ENCODE data around the gene OSM. TPM values are rescaled to one million over a fixed set of nuclear protein-coding genes. Genes with fewer than 3 reads are reported as not detected.

OSM gene
- total RNA-seq, 1 experiment from 2014 or later: not detected

- H4K20me1 ChIP-seq (ENCODE audit: insufficient read depth): no peaks in the 10 kb centered on the region
- POLR2A ChIA-PET: no interaction called here
- H3K79me2 ChIP-seq (ENCODE audit: insufficient read depth, low read length): peaks cover 6% of the 10 kb centered on the region
- no peak overlapping the region for H3K4me3 ChIP-seq (replicated peaks in 1 of 2; ENCODE audit: low read depth in 1 of 2, low read length in 2 of 2)
- H3K9me2 ChIP-seq (ENCODE audit: insufficient read depth): no peaks in the 10 kb centered on the region
- CTCF ChIA-PET: interaction anchor here (1.9 kb wide), 1 partner anchor 26 kb away, joined by 7 read pairs; no protein-coding TSS in a partner anchor
- no peaks in the 10 kb centered on the region for H3K27me3 ChIP-seq (ENCODE audit: insufficient read depth, low read length)
- H3K4me2 ChIP-seq (ENCODE audit: low read length): no peak overlapping the region
- H3K36me3 ChIP-seq (ENCODE audit: control insufficient read depth in 1 of 2, insufficient read depth in 2 of 2, low read length in 2 of 2): no peaks in the 10 kb centered on the region
- RAD21 ChIA-PET (ENCODE audit: low non-redundant PET in 1 of 2, low total read pairs in 2 of 2, uncharacterized antibody in 2 of 2, unreplicated experiment in 2 of 2): no interaction called here
- DNase-seq (ENCODE audit: low read depth, low spot score) (no peak), ATAC-seq (no peak)
- no peak overlapping the region for H3K9ac ChIP-seq (ENCODE audit: low read length)
- no TSS peak for BruUV-seq (replicated peaks)
- peaks cover 8 to 33% of the 10 kb centered on the region in 2 experiments for H3K4me1 ChIP-seq (ENCODE audit: control insufficient read depth in 1 of 2, insufficient read depth in 2 of 2, low read length in 2 of 2)
- no peak overlapping the region for H2AFZ ChIP-seq (ENCODE audit: low read depth, low read length, poor library complexity, severe bottlenecking)
- no peaks in the 10 kb centered on the region for H3K9me3 ChIP-seq (ENCODE audit: control insufficient read depth in 1 of 2, insufficient read depth in 1 of 2, low read depth in 1 of 2, low read length in 2 of 2)
- H3K27ac ChIP-seq (ENCODE audit: low read depth, low read length): no peak overlapping the region
- intact Hi-C loops (cut with micrococcal nuclease): no loop called here
- TF ChIP-seq ELF1 (IDR thresholded peaks at IDR 0.05; ENCODE audit: borderline replicate concordance, low read depth) (no peak), POLR2A (IDR thresholded peaks at IDR 0.05; ENCODE audit: borderline replicate concordance, extremely low read depth, insufficient read depth, insufficient read length) (no peak), JUND (IDR thresholded peaks at IDR 0.05) (no peak), ATF3 (IDR thresholded peaks at IDR 0.05) (no peak), EZH2phosphoT487 (IDR thresholded peaks at IDR 0.05; ENCODE audit: borderline replicate concordance) (no peak), YY1 (IDR thresholded peaks at IDR 0.05; ENCODE audit: extremely low read depth, insufficient replicate concordance, low read depth, low read length) (no peak), ZNF274 (IDR thresholded peaks at IDR 0.05; ENCODE audit: low read depth, low read length) (no peak), EGR1 (IDR thresholded peaks at IDR 0.05; ENCODE audit: low read depth) (no peak), CTCF (IDR thresholded peaks at IDR 0.05 in 2 of 3, conservative IDR thresholded peaks at IDR 0.05 in 1 of 3; ENCODE audit: borderline replicate concordance in 1 of 3, insufficient read depth in 1 of 3, low read depth in 2 of 3, low read length in 2 of 3) (no peak), SP1 (IDR thresholded peaks at IDR 0.05; ENCODE audit: low read depth) (no peak)
These were observed 4.5 kb downstream of the OSM start for GRCh38 chr22:30262112-30262511.

Measured in HCT116 (cell line).